Measurements from ENCODE around the gene ABCA7.

Gene ABCA7

DNA sequence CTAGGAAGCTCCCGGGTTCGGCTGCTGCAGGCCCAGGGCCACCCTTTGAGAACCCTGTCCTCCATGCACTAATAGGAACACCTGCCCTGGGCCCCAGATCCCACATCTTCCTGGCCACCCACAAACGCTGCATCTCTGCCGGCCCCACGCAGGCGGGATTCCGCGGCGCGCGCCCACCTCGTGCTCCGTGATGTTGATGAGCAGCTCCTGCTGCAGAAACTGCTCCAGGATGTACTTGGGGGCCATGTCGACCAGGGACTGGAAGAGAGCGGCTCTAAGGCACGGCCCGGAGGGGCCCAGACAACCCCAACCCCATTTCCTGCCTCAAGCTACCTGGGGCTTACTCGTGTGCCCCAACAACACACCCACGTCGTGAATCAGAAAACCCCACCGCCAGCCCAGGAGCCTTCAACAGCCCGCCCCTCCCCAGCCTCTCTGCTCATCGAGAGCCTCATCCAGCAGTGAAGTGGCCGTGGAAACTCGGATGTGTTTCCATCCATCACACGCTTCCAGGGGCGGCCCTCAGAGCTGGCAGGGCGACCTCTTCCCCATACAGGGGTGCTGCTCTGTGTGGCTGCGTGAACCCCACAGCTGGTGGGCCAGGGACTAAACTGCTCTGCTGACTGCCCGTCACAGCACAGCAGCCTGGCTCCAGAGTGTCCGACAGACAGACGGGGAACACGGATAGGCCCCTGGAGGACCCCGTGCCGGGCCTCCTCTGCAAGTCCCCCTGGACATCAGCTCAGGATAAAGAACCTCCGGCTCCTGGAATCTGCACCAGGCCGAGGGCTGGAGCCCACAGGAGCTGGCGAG, 51.0 kb downstream of the ABCA7 start:
- in situ Hi-C loops (cut with HindIII; ENCODE audit: low sequenced_read_pairs), result no loop called here
- DNase-seq (ENCODE audit: low read depth, low spot score), result no peak
- TF ChIP-seq CTCF (IDR thresholded peaks at IDR 0.05; ENCODE audit: low read depth, low read length), result no peak
- no peak overlapping the region for H3K4me3 ChIP-seq (ENCODE audit: low read depth, low read length)

DNA sequence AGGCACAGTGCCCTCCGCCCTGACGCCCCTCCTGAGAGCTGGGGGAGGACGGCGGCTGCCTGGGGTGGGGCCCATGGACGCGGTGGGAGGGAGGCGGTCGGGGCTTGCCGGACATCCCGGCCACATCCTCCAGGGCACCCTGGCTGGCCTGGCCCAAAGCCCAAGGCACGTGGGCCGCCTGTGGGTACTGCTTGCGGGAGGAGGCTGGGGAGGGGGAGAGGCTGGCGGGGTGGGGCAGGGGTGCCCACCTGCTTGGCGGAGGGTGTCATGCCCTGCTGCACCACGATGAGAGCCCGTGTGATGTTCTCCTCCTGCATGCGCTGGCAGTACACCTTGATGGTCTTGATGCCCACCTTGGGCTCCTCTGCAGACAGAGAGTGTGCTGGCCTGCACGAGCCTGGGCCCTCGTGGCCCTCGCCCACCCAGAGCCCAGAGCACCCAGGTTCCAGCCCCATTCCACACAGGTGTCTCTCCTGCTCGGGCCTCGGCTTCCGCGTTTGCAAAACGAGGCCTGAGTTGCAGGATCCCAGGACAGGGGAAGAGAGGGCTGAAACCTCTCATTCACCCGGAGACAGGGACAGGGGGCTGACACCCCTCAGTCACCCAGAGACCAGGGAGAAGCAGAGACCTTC, 51.8 kb downstream of the ABCA7 start:
- TF ChIP-seq CTCF (IDR thresholded peaks at IDR 0.05; ENCODE audit: low read depth, low read length), result no peak
- no peak overlapping the region for H3K4me3 ChIP-seq (ENCODE audit: low read depth, low read length)
- no peak for DNase-seq (ENCODE audit: low read depth, low spot score)
- in situ Hi-C loops (cut with HindIII; ENCODE audit: low sequenced_read_pairs), result no loop called here

DNA sequence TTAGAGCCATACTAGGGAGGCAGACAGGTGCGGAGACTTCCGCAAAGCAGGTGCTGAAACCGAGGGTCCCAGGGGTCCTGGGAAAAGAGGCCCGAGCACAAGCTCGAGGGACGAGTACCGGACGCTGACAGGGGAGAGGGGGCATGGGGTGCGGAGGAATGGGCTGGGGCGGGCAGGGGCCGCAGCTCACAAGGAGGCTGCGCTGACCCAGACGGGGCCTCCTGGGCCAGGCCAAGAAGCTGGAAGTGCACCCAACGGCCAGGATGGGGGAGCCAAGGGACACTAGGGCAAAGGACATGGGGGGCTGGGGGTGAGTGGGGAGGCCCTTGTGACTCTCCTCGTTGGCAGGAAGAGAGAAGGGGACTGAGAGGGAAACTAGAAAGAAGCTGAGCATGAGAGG, 53.4 kb downstream of the ABCA7 start:
- no peak overlapping the region for H3K4me3 ChIP-seq (ENCODE audit: low read depth, low read length)

GRCh38 chr19:1093811-1094553, 54.1 kb downstream of the ABCA7 start:
- in situ Hi-C loops (cut with HindIII; ENCODE audit: low sequenced_read_pairs), result no loop called here
- no peak for DNase-seq (ENCODE audit: low read depth, low spot score)
- TF ChIP-seq CTCF (IDR thresholded peaks at IDR 0.05; ENCODE audit: low read depth, low read length), result no peak
- H3K4me3 ChIP-seq (ENCODE audit: low read depth, low read length), result peak overlapping the region; percentile 90

More for the DNA sequence above, 53.4 kb downstream of the ABCA7 start:
- in situ Hi-C loops (cut with HindIII; ENCODE audit: low sequenced_read_pairs), result no loop called here
- no peak for TF ChIP-seq CTCF (IDR thresholded peaks at IDR 0.05; ENCODE audit: low read depth, low read length)
- no peak for DNase-seq (ENCODE audit: low read depth, low spot score)

GRCh38 chr19:1094655-1094977, 54.7 kb downstream of the ABCA7 start:
- in situ Hi-C loops (cut with HindIII; ENCODE audit: low sequenced_read_pairs), result no loop called here
- no peak for TF ChIP-seq CTCF (IDR thresholded peaks at IDR 0.05; ENCODE audit: low read depth, low read length)
- peak overlapping the region; percentile 90 for H3K4me3 ChIP-seq (ENCODE audit: low read depth, low read length)
- no peak for DNase-seq (ENCODE audit: low read depth, low spot score)

DNA sequence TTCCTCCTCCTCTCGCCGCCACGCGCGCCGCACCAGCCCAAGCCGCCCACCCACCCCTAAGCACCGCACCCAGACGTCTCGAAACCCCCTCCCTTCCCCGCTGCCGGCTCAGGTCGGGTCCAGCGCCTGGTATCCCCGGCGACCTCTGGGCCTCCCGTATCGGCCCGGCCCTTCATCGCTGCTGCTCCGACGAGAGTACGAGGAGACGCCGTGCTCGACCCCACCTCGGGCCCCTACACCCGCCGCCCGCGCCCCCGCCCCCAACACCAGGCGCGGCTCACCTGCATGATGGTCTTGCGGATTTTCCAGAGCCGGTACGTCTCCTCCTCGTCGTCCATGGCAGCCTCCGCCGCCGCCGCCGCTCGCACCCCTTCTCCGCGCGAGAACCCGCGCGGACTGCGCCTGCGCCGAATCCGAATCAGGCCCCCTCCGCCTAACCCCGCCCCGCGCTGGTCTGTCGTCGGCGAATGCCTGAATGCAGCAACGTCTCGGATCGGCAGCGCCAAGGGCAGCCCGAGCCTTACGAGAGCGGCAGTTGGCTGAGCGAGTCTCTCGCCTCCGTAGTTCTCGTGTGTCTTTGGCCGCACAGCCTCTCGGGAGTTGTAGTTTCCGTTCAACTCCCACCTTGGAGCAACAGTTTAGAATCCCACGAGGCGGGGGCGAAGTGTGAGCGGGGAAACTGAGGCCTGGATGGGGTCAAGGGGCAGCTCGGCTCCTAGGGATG, 55.2 kb downstream of the ABCA7 start, which contains the start of gene POLR2E:
POLR2E (minus strand) TSS at position 398 of the 724 bp plus-strand sequence; CDS start at position 338, 60 bp downstream.
- no peak for TF ChIP-seq CTCF (IDR thresholded peaks at IDR 0.05; ENCODE audit: low read depth, low read length)
- in situ Hi-C loops (cut with HindIII; ENCODE audit: low sequenced_read_pairs), result no loop called here
- DNase-seq (ENCODE audit: low read depth, low spot score), result peak; percentile 98
- peak within 1 kb of the TSS; percentile 90 for H3K4me3 ChIP-seq (ENCODE audit: low read depth, low read length)

Data from astrocyte of the spinal cord (primary cell).